Fibroblast of the aortic adventitia (primary cell): Measurements from ENCODE around the gene WDR36. TPM values are rescaled to one million over a fixed set of nuclear protein-coding genes. Genes with fewer than 3 reads are reported as not detected.

Source experiments
- DNase-seq: peaks from one replicate; pipeline ENCODE4 v3.0.0-alpha.2; 2010; ENCODE audit warnings: low read depth
- H3K4me3 ChIP-seq: 2 replicates; pipeline ENCODE4 v1.5.1; 2011; ENCODE audit warnings: low read depth, mild to moderate bottlenecking, control low read depth, low read length, moderate library complexity
- CTCF ChIP-seq: IDR thresholded peaks from 2 replicates; pipeline ENCODE4 v1.5.1; 2011; ENCODE audit warnings: mild to moderate bottlenecking, low read length, control low read depth, inconsistent platforms; ENCODE audit not compliant: insufficient read depth
- total RNA-seq: library from RNA; depleted of rRNA; stranded (reverse); fragments of >200 nt; gene quantifications from 2 replicates; pipeline ENCODE4 v1.2.3, GENCODE V29; 2012; ENCODE audit warnings: low replicate concordance

Gene WDR36
- total RNA-seq, 1 donor, result 90.8 TPM

- DNase-seq, result no peak
- TF ChIP-seq CTCF, result no peak
- H3K4me3 ChIP-seq, result no peak overlapping the region
Measured at GRCh38 chr5:111116550-111116949, 24.4 kb downstream of the WDR36 start.

- H3K4me3 ChIP-seq, result no peak overlapping the region
- no peak for DNase-seq
- TF ChIP-seq CTCF, result no peak
Measured at GRCh38 chr5:111117136-111117535, 25.0 kb downstream of the WDR36 start.

GRCh38 chr5:111119221-111119620, 27.1 kb downstream of the WDR36 start:
- no peak overlapping the region for H3K4me3 ChIP-seq
- DNase-seq, result no peak
- no peak for TF ChIP-seq CTCF

- no peak overlapping the region for H3K4me3 ChIP-seq
- no peak for TF ChIP-seq CTCF
- DNase-seq, result no peak
Measured at GRCh38 chr5:111119856-111120255, 27.7 kb downstream of the WDR36 start.

GRCh38 chr5:111120911-111121310, 28.8 kb downstream of the WDR36 start:
- no peak for DNase-seq
- TF ChIP-seq CTCF, result no peak
- H3K4me3 ChIP-seq, result no peak overlapping the region

- no peak for TF ChIP-seq CTCF
- H3K4me3 ChIP-seq, result no peak overlapping the region
Measured at GRCh38 chr5:111121926-111122325, 29.8 kb downstream of the WDR36 start.

GRCh38 chr5:111122398-111122797, 30.2 kb downstream of the WDR36 start:
- no peak for DNase-seq
- no peak for TF ChIP-seq CTCF
- H3K4me3 ChIP-seq, result no peak overlapping the region

More at GRCh38 chr5:111121926-111122325, 29.8 kb downstream of the WDR36 start:
- no peak for DNase-seq
